Measurements from ENCODE around the gene TMEM147.

The TMEM147 gene

DNA sequence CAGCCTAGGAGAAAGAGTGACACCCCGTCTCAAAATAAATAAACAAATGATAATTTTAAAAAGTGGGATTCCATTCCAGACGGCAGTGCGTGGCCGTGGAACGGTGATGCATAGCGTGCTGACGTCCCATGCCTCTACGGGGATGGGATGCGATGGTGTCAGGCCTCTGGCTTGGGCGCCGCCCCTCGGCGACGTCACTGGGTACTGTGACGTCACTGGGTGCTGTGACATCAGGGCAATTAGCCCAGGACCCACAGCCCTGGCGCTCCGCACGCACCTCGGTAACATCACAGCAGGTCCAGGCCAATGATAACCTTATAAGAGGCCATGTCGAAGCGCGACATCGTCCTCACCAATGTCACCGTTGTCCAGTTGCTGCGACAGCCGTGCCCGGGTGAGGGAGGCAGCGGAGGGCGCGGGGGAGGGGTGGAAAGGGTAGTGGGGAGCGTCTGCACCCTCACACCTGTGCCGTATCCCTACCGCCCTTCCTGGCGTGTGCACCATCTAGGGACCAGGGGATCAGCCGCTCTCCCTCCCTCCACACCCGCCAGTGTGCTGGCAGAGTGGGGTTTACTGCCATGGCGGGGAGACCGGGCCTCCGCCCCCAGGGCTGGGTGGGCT, 12.1 kb upstream of the TMEM147 start, which contains the start of gene GAPDHS:
Gene GAPDHS, plus strand, starts transcription at position 256 of the 621 bp plus-strand sequence. Its CDS starts 72 bp downstream, at position 328.
- ChIA-PET POLR2A (no interaction called here), CTCF (no interaction called here)
- DNase-seq (ENCODE audit: extremely low spot score): no peak
- TF ChIP-seq PKNOX1 (IDR thresholded peaks at IDR 0.05) (no peak), LEF1 (IDR thresholded peaks at IDR 0.05; ENCODE audit: borderline replicate concordance) (no peak), ELF4 (IDR thresholded peaks at IDR 0.05) (no peak), L3MBTL2 (conservative IDR thresholded peaks at IDR 0.05) (no peak), ARNT (IDR thresholded peaks at IDR 0.05) (no peak), SUZ12 (IDR thresholded peaks at IDR 0.05) (no peak), FOXK2 (IDR thresholded peaks at IDR 0.05) (no peak), ZNF384 (IDR thresholded peaks at IDR 0.05) (no peak), BHLHE40 (IDR thresholded peaks at IDR 0.05; ENCODE audit: borderline replicate concordance) (no peak), HDGF (IDR thresholded peaks at IDR 0.05; ENCODE audit: borderline replicate concordance) (no peak), FOXM1 (IDR thresholded peaks at IDR 0.05; ENCODE audit: borderline replicate concordance) (no peak), FOXA1 (IDR thresholded peaks at IDR 0.05) (no peak), NFRKB (IDR thresholded peaks at IDR 0.05) (no peak)

- TF ChIP-seq SP1 (IDR thresholded peaks at IDR 0.05) (no peak), ELF4 (IDR thresholded peaks at IDR 0.05) (no peak), TARDBP (IDR thresholded peaks at IDR 0.05) (no peak), NFRKB (IDR thresholded peaks at IDR 0.05) (no peak)
- POLR2A ChIA-PET: no interaction called here
- no peak for DNase-seq (ENCODE audit: extremely low spot score)
- CTCF ChIA-PET: no interaction called here
These were observed 11.5 kb upstream of the TMEM147 start for GRCh38 chr19:35533822-35534392.

GRCh38 chr19:35534803-35535480, 10.5 kb upstream of the TMEM147 start:
- ChIA-PET POLR2A (interaction anchor here (1.1 to 1.2 kb wide), 2 partner anchors 8 to 113 kb away, joined by 3 to 4 read pairs; partner anchors contain the start of gene COX6B1), CTCF (interaction anchor here (1.3 kb wide), 1 partner anchor 24 kb away, joined by 3 read pairs; no protein-coding TSS in a partner anchor)
- no peak for DNase-seq (ENCODE audit: extremely low spot score)
- TF ChIP-seq ELF4 (IDR thresholded peaks at IDR 0.05): no peak
- TF ChIP-seq ARNT (IDR thresholded peaks at IDR 0.05): no peak
- TF ChIP-seq CTBP1 (IDR thresholded peaks at IDR 0.05; ENCODE audit: borderline replicate concordance): no peak
- TF ChIP-seq L3MBTL2 (conservative IDR thresholded peaks at IDR 0.05): no peak
- no peak for TF ChIP-seq SUZ12 (IDR thresholded peaks at IDR 0.05)
- no peak for TF ChIP-seq LEF1 (IDR thresholded peaks at IDR 0.05; ENCODE audit: borderline replicate concordance)
- no peak for TF ChIP-seq NFRKB (IDR thresholded peaks at IDR 0.05)
- no peak for TF ChIP-seq HDGF (IDR thresholded peaks at IDR 0.05; ENCODE audit: borderline replicate concordance)
- no peak for TF ChIP-seq FOXK2 (IDR thresholded peaks at IDR 0.05)
- no peak for TF ChIP-seq PKNOX1 (IDR thresholded peaks at IDR 0.05)
- no peak for TF ChIP-seq BHLHE40 (IDR thresholded peaks at IDR 0.05; ENCODE audit: borderline replicate concordance)
- no peak for TF ChIP-seq FOXA1 (IDR thresholded peaks at IDR 0.05)
- TF ChIP-seq SP1 (IDR thresholded peaks at IDR 0.05): no peak
- TF ChIP-seq TARDBP (IDR thresholded peaks at IDR 0.05): no peak
- TF ChIP-seq ZNF384 (IDR thresholded peaks at IDR 0.05): no peak

- TF ChIP-seq FOXM1 (IDR thresholded peaks at IDR 0.05; ENCODE audit: borderline replicate concordance): no peak
- no peak for TF ChIP-seq TARDBP (IDR thresholded peaks at IDR 0.05)
- no peak for TF ChIP-seq BHLHE40 (IDR thresholded peaks at IDR 0.05; ENCODE audit: borderline replicate concordance)
- TF ChIP-seq LEF1 (IDR thresholded peaks at IDR 0.05; ENCODE audit: borderline replicate concordance): no peak
- no peak for TF ChIP-seq FOXK2 (IDR thresholded peaks at IDR 0.05)
- TF ChIP-seq L3MBTL2 (conservative IDR thresholded peaks at IDR 0.05): no peak
- no peak for TF ChIP-seq ZNF384 (IDR thresholded peaks at IDR 0.05)
- no peak for TF ChIP-seq HDGF (IDR thresholded peaks at IDR 0.05; ENCODE audit: borderline replicate concordance)
- TF ChIP-seq SUZ12 (IDR thresholded peaks at IDR 0.05): no peak
- TF ChIP-seq FOXA1 (IDR thresholded peaks at IDR 0.05): no peak
- TF ChIP-seq CTBP1 (IDR thresholded peaks at IDR 0.05; ENCODE audit: borderline replicate concordance): no peak
- ChIA-PET POLR2A (interaction anchor here (1.4 kb wide), 1 partner anchor 29 kb away, joined by 5 read pairs; no protein-coding TSS in a partner anchor), CTCF (no interaction called here)
- no peak for DNase-seq (ENCODE audit: extremely low spot score)
These were observed 6.1 kb upstream of the TMEM147 start for GRCh38 chr19:35539314-35539713.

DNA sequence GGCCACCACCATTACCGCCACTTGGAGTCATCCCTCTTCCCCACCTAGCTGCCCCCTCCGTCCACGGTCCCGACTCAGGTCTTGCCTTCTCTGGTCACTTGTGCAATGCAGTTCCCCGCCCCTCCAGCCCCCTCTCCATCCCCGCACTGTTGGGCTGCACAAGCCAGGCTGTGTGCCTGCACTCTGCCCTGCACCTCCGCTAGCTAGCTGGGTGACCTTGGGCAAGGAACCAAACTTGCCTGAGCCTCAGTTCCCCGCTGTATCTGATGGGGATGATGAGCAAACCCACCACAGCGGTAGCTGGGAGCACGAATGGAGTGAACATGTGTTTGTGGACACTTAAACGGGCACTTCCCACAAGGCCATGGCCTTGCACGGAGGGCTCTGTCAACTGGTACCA, 5.6 kb upstream of the TMEM147 start:
- ChIA-PET POLR2A (interaction anchor here (1.4 kb wide), 1 partner anchor 29 kb away, joined by 3 read pairs; no protein-coding TSS in a partner anchor), CTCF (no interaction called here)
- TF ChIP-seq BHLHE40 (IDR thresholded peaks at IDR 0.05; ENCODE audit: borderline replicate concordance) (no peak), L3MBTL2 (conservative IDR thresholded peaks at IDR 0.05) (no peak), ARNT (IDR thresholded peaks at IDR 0.05) (no peak), HDGF (IDR thresholded peaks at IDR 0.05; ENCODE audit: borderline replicate concordance) (no peak)
- DNase-seq (ENCODE audit: extremely low spot score): no peak

- TF ChIP-seq FOXM1 (IDR thresholded peaks at IDR 0.05; ENCODE audit: borderline replicate concordance): no peak
- no peak for TF ChIP-seq ELF4 (IDR thresholded peaks at IDR 0.05)
- TF ChIP-seq BHLHE40 (IDR thresholded peaks at IDR 0.05; ENCODE audit: borderline replicate concordance): no peak
- no peak for TF ChIP-seq SP1 (IDR thresholded peaks at IDR 0.05)
- no peak for TF ChIP-seq PKNOX1 (IDR thresholded peaks at IDR 0.05)
- no peak for TF ChIP-seq LEF1 (IDR thresholded peaks at IDR 0.05; ENCODE audit: borderline replicate concordance)
- TF ChIP-seq ARNT (IDR thresholded peaks at IDR 0.05): no peak
- no peak for TF ChIP-seq SUZ12 (IDR thresholded peaks at IDR 0.05)
- no peak for TF ChIP-seq L3MBTL2 (conservative IDR thresholded peaks at IDR 0.05)
- TF ChIP-seq FOXA1 (IDR thresholded peaks at IDR 0.05): no peak
- no peak for TF ChIP-seq ZNF384 (IDR thresholded peaks at IDR 0.05)
- no peak for TF ChIP-seq HDGF (IDR thresholded peaks at IDR 0.05; ENCODE audit: borderline replicate concordance)
- TF ChIP-seq FOXK2 (IDR thresholded peaks at IDR 0.05): no peak
- TF ChIP-seq NFRKB (IDR thresholded peaks at IDR 0.05): no peak
- POLR2A ChIA-PET: interaction anchor here (1.4 kb wide), 1 partner anchor 30 kb away, joined by 3 read pairs; no protein-coding TSS in a partner anchor
- CTCF ChIA-PET: no interaction called here
- no peak for DNase-seq (ENCODE audit: extremely low spot score)
These were observed 5.0 kb upstream of the TMEM147 start for GRCh38 chr19:35540356-35540927.
